Inflammatory macrophage treated with lipopolysaccharide for 4 hours (primary cell): ENCODE results near the gene NKX2-3.

ENCODE experiments used
- DNase-seq: peaks from one replicate; pipeline ENCODE4 v3.0.0-alpha.2; 2020

The NKX2-3 gene

DNA sequence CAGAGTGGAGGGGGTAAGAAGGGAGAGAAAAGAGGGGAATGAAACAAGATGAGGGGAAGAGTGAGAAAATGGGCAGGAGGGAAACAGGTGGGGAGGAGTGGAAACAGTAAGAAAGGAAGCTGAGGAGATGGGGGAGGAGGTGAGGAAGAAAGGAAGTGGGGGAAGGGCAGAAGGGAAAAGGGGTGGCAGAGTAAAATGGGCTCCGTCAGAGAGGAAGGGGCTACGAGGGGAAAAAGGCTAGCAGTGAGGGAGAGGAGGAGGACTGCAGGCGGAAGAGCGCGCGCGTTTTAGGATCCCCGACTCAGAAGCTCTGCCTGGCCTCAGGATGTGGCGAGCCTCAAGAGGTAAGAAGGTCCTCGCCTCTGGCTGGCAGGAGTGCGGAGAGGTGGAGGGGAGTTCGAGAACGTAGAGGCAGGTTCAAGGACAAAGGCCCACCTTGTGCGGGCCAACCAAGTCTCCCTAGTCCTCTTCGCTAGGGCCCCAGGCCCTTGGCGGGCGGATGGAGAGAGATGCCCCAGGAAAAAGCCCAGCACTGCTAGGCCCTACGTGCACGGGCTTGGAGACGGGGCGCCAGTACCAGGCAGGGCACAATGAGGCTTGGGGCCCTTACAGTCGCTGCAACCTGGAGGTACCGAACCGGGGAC lies 5.8 kb upstream of the NKX2-3 start:
- DNase-seq, result no peak

DNA sequence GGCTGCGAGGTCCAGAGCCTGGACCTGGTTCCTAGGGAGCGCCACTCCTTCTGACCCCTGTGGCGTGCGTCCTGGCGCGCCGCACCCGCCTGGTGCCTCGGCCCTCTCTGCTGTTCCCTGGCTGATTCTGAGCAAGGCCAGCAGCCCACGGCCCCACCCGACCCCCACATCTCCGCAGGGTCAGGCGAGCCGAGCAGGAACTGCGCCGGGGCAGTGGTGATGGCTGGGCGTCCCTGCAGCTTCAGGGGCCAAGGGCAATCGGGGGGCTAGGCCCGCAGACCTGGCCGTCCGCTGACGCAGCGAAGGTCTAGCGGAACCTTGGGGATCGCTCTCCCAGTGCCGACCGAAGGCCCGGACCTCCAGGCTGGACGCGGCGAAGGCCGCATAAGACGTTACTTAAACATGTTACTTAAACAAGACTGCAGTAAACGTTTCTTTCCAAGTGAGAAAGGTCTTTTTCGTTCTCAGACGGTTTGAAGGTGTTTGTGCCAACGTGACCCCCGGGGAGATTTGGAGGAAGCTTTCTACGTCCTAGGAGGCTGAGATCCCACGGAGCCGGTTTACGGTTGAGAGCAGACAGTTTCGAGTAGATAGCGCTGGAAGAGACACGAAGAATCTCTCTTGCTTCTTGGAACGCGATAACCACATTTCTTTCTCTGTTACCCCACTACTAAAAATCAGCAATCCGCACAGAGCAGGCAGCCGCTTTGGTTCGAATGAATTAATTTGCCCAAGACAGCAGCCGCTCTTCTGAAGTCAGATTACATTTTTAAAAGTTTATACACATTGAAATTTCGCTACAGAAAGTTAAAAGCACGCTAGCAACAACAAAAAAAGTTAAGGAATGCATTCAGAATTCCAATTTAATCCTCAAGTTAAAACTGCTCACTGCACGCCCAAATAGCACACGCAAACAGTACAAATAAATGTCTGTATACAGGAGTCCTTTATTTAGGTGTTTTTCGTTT lies 4.9 kb upstream of the NKX2-3 start:
- DNase-seq, result no peak

DNA sequence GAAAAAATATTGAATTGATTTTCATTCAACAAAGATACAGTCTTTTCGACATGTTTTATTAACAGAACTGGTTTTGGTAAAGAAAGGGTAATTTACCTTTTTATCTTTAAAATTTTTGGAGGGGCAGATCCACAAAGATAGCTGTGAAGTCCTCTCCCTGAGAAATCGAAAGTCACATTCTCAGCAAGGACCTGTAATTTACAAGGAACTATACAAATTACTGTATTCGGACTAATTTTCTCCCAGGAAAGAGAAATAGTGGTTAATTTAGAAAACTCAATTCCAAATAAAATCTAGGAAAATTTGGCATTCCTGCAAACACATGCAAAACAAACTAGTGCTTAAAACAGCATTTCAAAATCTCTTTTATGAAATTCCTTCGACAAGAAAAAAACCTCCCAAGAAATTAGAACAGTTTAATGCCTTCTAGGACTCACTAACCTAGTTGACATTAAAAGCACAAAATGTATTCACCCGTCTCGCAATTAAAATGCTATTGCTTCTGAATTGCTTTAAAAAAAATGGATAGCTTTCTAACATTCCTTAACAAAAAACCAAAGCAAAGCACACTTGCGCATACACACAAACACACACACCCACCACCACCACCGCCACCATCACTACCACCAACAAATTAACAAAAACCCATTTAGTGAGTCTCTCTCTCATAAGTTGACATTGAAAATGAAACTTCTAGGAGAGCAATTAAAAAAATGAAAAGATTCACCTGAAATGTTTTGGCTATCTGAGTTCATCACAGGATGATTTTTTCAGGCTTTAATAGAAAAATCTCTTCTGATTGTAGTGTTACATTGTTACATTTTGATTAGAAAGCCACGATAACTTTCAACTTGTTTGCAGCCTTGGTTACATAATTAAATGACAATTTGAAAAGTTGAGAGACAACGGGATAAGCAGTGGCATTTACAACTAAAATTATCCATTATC lies 4.0 kb upstream of the NKX2-3 start:
- DNase-seq, result no peak

- no peak for DNase-seq
These were observed 3.1 kb upstream of the NKX2-3 start for GRCh38 chr10:99529591-99530107.

DNA sequence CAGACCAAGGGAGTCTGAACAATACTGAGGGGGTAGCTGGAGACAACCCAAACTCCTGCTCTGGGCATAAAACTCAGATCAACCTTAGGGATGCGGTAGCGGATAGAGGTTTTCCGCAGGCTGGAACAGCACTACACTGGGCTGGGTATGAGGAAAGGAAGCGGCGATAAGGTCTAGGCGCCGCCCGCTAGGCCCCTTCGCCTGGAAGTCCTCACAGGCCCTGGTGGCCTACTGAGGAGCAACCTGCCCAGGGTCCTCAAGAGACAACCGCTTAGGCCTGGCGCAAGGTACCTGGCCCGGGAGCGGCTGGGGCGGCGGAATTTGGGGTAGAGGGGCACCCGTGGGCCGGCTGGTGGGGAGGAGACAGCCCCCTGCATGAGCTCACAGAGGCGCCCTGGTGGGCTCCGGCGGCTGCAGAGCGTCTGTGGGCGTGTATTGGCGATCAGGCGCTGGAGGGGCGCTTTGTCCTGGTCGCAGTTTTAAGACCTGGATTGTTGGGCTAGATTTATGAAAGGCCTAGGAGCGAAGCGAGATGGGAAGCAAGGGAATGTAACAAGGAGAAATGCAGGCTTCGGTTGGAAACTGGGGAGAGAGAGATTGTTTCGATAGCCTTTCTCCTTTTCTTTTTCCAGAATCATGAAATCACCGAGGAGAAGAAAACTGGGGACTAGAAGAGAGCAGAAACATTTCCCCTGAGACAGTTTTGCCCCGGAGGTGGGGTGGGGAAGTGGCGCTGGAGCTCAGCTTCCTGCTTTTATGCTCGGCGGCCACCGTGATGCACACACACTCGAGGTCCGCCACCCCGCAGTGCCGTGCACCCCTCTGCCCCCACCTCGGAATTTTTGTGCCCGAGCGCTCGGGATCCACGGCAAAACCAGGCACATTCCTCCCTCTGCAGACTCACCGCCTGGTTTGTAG lies 2.4 kb upstream of the NKX2-3 start:
- DNase-seq, result peak; percentile 31

DNA sequence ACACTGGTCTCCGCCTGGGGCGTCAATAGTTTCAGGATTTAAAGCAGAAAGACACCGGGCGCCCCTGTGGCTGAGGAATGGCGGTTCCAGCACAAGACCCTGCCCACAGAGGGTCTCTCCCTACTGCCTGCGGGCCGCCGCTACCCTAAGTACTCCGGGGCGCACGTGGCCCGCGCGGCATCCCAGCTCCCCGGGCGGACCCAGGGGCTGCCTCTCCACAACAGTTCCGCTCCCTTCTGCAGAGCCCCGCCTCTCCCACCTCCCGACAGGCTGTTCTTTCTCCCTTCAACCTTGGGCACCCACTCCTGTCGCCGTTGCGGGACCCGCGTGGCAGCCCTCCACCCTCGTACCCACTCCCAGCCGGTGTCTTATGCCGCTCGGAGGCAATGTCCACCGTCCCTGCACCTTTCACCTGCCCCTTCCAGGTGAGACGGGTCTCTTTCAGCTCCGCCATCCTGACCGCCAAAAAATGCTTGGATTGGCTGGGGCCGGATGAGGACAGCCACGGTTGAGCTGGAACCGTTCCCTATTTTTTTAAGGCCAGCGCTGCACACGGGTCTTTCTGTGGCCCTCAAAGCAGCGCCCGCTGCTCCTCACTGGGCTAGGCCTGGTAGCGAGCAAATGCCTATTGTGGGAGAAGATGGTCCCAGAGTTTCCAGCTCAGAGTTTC lies 1.6 kb upstream of the NKX2-3 start:
- no peak for DNase-seq

DNA sequence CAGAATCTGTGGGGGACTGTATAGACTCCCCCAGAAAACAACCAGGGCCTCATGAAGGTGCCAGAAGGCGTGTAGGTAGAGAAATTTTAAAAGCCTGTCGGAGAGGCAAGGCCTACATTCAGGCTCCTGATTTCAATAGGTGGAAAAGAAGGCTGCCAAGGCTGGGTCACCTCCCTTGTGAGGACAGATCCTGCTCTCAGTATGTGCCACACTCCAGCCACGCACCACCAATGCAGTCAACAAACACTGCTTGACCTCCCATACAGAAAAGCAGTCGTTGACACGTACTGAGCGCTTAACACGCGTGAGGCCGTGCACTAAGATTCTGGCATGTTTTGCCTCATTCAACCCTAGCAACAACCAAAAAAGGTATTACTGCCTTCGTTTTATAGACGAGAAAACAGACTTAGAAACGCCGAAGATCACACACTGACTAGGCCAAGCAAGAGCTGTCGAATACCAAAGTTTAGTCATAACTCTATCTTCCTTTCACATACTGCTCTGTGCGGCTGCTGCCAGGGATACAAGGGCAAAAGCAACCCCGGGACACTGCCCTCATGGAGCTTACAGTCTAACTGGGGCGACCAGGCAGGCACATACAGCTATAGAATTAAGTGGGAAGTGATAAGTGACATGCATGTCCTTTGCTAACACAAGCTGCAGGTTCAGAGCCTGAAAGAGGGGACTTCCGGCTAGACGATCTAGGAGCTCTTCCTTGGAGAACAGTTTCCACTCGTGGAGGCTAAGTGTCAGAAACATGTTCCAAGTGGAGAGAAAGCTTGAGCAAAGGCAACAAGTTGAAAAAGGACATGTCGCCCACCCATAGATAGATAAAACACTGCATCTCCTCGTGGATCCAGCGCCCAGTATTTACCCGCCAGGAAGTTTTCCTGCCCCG lies 797 bp upstream of the NKX2-3 start:
- no peak for DNase-seq

DNA sequence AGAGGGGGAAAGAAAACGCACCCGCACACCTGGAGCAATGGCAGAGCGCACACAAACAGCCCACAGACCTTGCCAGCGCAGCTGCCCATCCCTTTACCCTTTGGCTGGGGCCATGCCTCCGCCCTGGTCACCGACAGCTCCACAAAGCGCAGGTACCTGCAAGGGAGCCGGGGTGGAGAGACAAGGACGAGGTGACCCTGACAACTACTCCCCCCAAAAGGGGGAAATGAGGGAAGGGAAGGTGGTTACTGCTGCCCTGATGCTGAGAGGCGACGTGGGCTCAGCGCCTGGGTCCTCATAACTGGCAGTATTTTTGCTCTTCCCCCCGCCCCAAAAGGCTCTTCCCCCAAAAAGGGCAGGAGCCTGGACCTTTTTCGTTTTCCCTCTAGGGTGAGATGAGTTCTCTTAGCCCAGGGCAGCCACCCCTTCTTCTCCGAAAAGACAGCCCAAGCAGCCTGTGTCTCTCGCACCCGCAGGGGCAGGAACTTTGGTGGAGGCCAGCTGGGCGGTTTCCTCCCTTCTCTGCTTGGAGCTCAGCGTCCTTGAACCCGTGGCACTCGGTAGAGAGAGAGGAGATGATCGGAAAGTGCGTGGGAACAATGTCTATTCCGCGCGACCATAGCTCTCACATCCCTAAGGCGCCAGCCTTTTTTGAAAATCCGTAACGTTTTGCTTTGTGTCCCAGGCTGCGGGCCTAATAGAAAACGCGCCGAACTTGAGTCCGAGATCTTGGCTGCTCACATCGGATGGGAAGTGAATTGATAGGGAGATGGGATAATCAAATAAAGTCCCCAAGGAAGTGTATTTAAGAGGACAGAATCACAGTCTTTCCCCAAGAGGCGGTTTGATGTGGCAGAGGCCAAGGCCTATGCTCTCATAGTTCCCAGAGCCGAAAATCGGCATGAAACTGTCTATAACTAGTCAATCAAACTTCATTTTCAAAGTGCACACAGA lies 1.0 kb downstream of the NKX2-3 start:
- no peak for DNase-seq

DNA sequence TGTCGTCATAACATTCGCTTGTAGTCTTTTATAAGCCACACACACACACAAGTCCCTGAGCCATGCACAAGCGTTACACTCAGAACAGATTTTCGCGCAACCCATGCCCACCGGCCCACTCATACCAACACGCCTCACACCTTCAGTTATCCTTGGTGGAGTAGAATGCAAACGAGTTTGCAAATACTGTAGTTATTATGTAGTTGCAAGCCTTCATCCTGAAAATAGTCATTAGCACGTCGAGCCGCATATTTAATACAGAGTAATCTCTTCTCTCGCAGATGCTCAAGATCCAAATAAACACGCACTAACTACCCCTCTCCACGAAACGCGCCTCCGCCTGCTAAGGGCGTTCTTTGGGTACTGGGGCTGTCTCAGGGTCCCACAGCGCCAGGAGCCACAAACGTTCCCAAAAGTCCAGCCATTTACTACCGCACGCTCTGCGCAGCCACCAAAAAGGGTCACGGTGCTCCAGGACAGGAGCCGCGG lies 1.8 kb downstream of the NKX2-3 start:
- no peak for DNase-seq

GRCh38 chr10:99534939-99535763 lies 2.4 kb downstream of the NKX2-3 start:
- peak; percentile 26 for DNase-seq

- DNase-seq, result no peak
These were observed 3.1 kb downstream of the NKX2-3 start for GRCh38 chr10:99535764-99536337.

DNA sequence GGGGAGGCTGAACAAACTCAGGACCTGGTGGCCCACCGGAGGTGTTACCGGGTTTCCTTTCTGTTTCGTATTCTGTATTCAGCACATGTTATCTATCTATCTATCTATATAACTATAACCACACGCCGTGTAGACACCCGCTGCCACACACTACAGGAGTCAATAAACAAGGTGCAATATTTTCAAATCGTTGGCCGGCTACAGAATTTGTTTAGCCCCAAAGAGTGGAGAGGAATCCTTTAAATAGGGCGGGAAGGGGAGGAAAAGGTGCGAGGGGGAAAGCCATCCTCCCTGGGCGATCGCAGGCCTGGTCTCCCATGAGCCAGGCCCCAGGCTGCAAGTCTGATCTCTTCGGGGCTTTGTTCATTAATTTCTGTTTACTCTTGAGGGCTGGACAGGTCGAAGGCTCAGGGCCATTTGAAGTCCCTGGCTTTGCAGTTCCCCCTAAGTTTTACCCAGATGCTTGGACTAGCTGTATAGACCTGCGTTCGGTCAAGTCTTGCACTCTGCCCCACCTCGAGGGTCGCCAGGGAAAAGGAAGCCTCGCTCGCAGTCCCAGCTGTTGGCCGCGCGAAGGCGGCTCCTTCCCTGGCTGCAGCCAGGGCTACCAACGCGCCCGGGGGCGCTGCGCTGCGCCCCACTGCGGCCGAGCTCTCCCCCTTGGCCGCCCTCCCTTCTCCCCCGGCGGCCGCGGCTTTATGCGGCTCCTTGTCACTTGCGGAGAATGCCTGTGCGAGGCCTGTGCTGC lies 3.8 kb downstream of the NKX2-3 start:
- DNase-seq, result no peak

GRCh38 chr10:99537086-99537988 lies 4.6 kb downstream of the NKX2-3 start:
- DNase-seq, result no peak

GRCh38 chr10:99537989-99538917 lies 5.5 kb downstream of the NKX2-3 start:
- DNase-seq, result no peak
